Neural crest cell (in vitro differentiated cells): ENCODE data around the gene ENTPD8. TPM values are rescaled to one million over a fixed set of nuclear protein-coding genes. Genes with fewer than 3 reads are reported as not detected.

Experiments
- DNase-seq: peaks from one replicate; pipeline ENCODE4 v3.0.0; 2021; ENCODE audit warnings: low read depth, mixed read lengths, low spot score
- H3K27ac Mint-ChIP-seq: one replicate; pipeline ENCODE4 v1.8.0; 2021; ENCODE audit warnings: mild to moderate bottlenecking, mixed read lengths; ENCODE audit not compliant: unreplicated experiment
- H3K27me3 Mint-ChIP-seq: 2 replicates; pipeline ENCODE4 v1.8.0; 2021; ENCODE audit warnings: low read depth, mild to moderate bottlenecking, mixed read lengths
- H3K36me3 Mint-ChIP-seq: 2 replicates; pipeline ENCODE4 v1.8.0; 2021; ENCODE audit warnings: low read depth, mild to moderate bottlenecking, mixed read lengths
- H3K4me1 Mint-ChIP-seq: 2 replicates; pipeline ENCODE4 v1.8.0; 2021; ENCODE audit warnings: mixed read lengths
- H3K4me3 Mint-ChIP-seq: one replicate; pipeline ENCODE4 v1.8.0; 2021; ENCODE audit warnings: mild to moderate bottlenecking, mixed read lengths
- H3K9me3 Mint-ChIP-seq: 2 replicates; pipeline ENCODE4 v1.8.0; 2021; ENCODE audit warnings: mixed read lengths
- CTCF ChIP-seq: fragments of 200-600 bp; sonication (generic); conservative IDR thresholded peaks from 2 replicates; pipeline ENCODE4 v1.5.0; 2021; ENCODE audit warnings: antibody characterized with exemption, mild to moderate bottlenecking
- total RNA-seq: library from RNA; stranded (reverse); gene quantifications from 2 replicates; pipeline ENCODE4 v1.2.1, GENCODE V29; 2021

The ENTPD8 gene
- total RNA-seq, 1 donor from 2014 or later, result 0.12 TPM

- no peak for DNase-seq
- H3K4me1 Mint-ChIP-seq, result peaks cover 11% of the 10 kb centered on the region
- H3K9me3 Mint-ChIP-seq, result peaks cover 3% of the 10 kb centered on the region
- no peak overlapping the region for H3K4me3 Mint-ChIP-seq
- H3K36me3 Mint-ChIP-seq, result peaks cover 3% of the 10 kb centered on the region
- TF ChIP-seq CTCF, result no peak
- H3K27ac Mint-ChIP-seq, result no peak overlapping the region
- no peaks in the 10 kb centered on the region for H3K27me3 Mint-ChIP-seq
Measured at GRCh38 chr9:137480686-137481683, 39.8 kb upstream of the ENTPD8 start.

GRCh38 chr9:137479892-137480685 lies 38.9 kb upstream of the ENTPD8 start:
- Mint-ChIP-seq H3K9me3 (peaks cover 8% of the 10 kb centered on the region), H3K27ac (no peak overlapping the region)

GRCh38 chr9:137478962-137479861 lies 38.1 kb upstream of the ENTPD8 start:
- TF ChIP-seq CTCF, result no peak
- Mint-ChIP-seq H3K36me3 (peaks cover 9% of the 10 kb centered on the region), H3K4me1 (peaks cover 11% of the 10 kb centered on the region), H3K9me3 (peaks cover 8% of the 10 kb centered on the region), H3K27ac (no peak overlapping the region), H3K27me3 (no peaks in the 10 kb centered on the region), H3K4me3 (no peak overlapping the region)
- DNase-seq, result no peak

More at GRCh38 chr9:137479892-137480685, 38.9 kb upstream of the ENTPD8 start:
- no peak for DNase-seq
- Mint-ChIP-seq H3K4me1 (peaks cover 11% of the 10 kb centered on the region), H3K27me3 (no peaks in the 10 kb centered on the region), H3K4me3 (no peak overlapping the region), H3K36me3 (peaks cover 7% of the 10 kb centered on the region)
- no peak for TF ChIP-seq CTCF

GRCh38 chr9:137478613-137478961 lies 37.4 kb upstream of the ENTPD8 start:
- no peak for TF ChIP-seq CTCF
- Mint-ChIP-seq H3K4me3 (no peak overlapping the region), H3K4me1 (peaks cover 11% of the 10 kb centered on the region), H3K9me3 (peaks cover 8% of the 10 kb centered on the region), H3K27ac (no peak overlapping the region), H3K27me3 (no peaks in the 10 kb centered on the region), H3K36me3 (peaks cover 14% of the 10 kb centered on the region)
- no peak for DNase-seq
